Breast epithelium (tissue), 3 donors: Measurements from ENCODE around the gene NIN.

Experiments used
- POLR2AphosphoS5 ChIP-seq, 3 donors: sonication (generic); formaldehyde crosslinking; IDR thresholded peaks; one replicate each; pipeline ENCODE4 v1.6.1; 2017; ENCODE audit warnings: antibody characterized with exemption in 3 of 3
- TF ChIP-seq, protein P1 (sequence below), 3 donors: fragments of 450-650 bp; IDR thresholded peaks; one replicate each; pipeline ENCODE4 v1.5.1; 2016 to 2017; ENCODE audit warnings: antibody characterized with exemption in 3 of 3, mild to moderate bottlenecking in 3 of 3, moderate library complexity in 3 of 3

DNA sequence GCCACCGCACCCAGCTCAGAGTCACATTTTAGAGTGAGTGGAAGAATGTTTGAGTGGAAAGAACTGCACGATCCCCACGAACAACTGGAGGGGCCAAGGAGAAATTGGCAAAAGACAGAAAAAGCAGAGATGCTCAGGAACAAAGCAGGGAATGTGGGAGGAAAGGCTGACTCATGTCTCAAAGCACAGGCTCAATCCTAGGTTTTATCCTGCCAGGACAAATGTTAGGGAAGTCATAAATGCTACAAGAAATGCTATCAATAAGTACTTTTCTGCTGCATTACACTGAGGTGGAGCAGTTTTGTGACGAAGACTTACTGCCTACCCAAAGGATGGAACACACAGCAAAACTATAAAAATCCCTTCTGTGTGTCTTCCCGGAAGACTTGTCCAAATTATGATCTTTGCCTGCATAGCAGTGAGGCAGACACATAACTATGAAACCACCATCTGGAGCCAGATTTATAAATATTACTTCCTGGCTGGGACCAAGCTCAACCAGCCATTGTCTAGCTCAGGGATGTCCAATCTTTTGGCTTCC, 26.7 kb downstream of the NIN start:
- TF ChIP-seq POLR2AphosphoS5 (IDR thresholded peaks at IDR 0.05) = no peak
- TF ChIP-seq, protein P1, sequence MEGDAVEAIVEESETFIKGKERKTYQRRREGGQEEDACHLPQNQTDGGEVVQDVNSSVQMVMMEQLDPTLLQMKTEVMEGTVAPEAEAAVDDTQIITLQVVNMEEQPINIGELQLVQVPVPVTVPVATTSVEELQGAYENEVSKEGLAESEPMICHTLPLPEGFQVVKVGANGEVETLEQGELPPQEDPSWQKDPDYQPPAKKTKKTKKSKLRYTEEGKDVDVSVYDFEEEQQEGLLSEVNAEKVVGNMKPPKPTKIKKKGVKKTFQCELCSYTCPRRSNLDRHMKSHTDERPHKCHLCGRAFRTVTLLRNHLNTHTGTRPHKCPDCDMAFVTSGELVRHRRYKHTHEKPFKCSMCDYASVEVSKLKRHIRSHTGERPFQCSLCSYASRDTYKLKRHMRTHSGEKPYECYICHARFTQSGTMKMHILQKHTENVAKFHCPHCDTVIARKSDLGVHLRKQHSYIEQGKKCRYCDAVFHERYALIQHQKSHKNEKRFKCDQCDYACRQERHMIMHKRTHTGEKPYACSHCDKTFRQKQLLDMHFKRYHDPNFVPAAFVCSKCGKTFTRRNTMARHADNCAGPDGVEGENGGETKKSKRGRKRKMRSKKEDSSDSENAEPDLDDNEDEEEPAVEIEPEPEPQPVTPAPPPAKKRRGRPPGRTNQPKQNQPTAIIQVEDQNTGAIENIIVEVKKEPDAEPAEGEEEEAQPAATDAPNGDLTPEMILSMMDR (IDR thresholded peaks at IDR 0.05) = no peak
